ENCODE data around the gene XRN2.
"Not testable (repeated sequence)": the region's sequence is repeated elsewhere in the genome, so short reads cannot be mapped to it uniquely, and the experiment has no call there.

The XRN2 gene

GRCh38 chr20:21352703-21353102 is 49.6 kb downstream of the XRN2 start:
- DNase-seq, result no peak

GRCh38 chr20:21353236-21353635 is 50.1 kb downstream of the XRN2 start:
- no peak for DNase-seq

- DNase-seq, result no peak
Measured at GRCh38 chr20:21355981-21356380, 52.9 kb downstream of the XRN2 start.

GRCh38 chr20:21356386-21356785 is 53.3 kb downstream of the XRN2 start:
- no peak for DNase-seq

GRCh38 chr20:21357844-21358243 is 54.7 kb downstream of the XRN2 start:
- DNase-seq, result no peak

GRCh38 chr20:21358737-21359136 is 55.6 kb downstream of the XRN2 start:
- DNase-seq, result no peak

- DNase-seq, result no peak
Measured at GRCh38 chr20:21360705-21361104, 57.6 kb downstream of the XRN2 start.

- no peak for DNase-seq
Measured at GRCh38 chr20:21361266-21361665, 58.1 kb downstream of the XRN2 start.

- no peak for DNase-seq
Measured at GRCh38 chr20:21364413-21364812, 61.3 kb downstream of the XRN2 start.

GRCh38 chr20:21365771-21366170 is 62.6 kb downstream of the XRN2 start:
- DNase-seq, result no peak

- not testable (repeated sequence) for DNase-seq
Measured at GRCh38 chr20:21366273-21366672, 63.1 kb downstream of the XRN2 start.

GRCh38 chr20:21368791-21369190 is 65.7 kb downstream of the XRN2 start:
- no peak for DNase-seq

- no peak for DNase-seq
Measured at GRCh38 chr20:21371193-21371592, 68.1 kb downstream of the XRN2 start.

GRCh38 chr20:21372016-21372415 is 68.9 kb downstream of the XRN2 start:
- DNase-seq, result no peak

- no peak for DNase-seq
Measured at GRCh38 chr20:21373436-21373835, 70.3 kb downstream of the XRN2 start.

GRCh38 chr20:21376626-21377025 is 73.5 kb downstream of the XRN2 start:
- no peak for DNase-seq

- DNase-seq, result no peak
Measured at GRCh38 chr20:21377701-21378100, 74.6 kb downstream of the XRN2 start.

- DNase-seq, result no peak
Measured at GRCh38 chr20:21378259-21378658, 75.1 kb downstream of the XRN2 start.

- no peak for DNase-seq
Measured at GRCh38 chr20:21380711-21381110, 77.6 kb downstream of the XRN2 start.

GRCh38 chr20:21381619-21382018 is 78.5 kb downstream of the XRN2 start:
- DNase-seq, result no peak

GRCh38 chr20:21384308-21384892 is 81.3 kb downstream of the XRN2 start:
- no peak for DNase-seq

- no peak for DNase-seq
Measured at GRCh38 chr20:21386111-21386510, 83.0 kb downstream of the XRN2 start.

GRCh38 chr20:21387528-21387927 is 84.4 kb downstream of the XRN2 start:
- DNase-seq, result no peak

GRCh38 chr20:21388566-21388965 is 85.4 kb downstream of the XRN2 start:
- DNase-seq, result no peak

- DNase-seq, result no peak
Measured at GRCh38 chr20:21389368-21389767, 86.2 kb downstream of the XRN2 start.

- no peak for DNase-seq
Measured at GRCh38 chr20:21390768-21391167, 87.6 kb downstream of the XRN2 start.

Measured in stimulated activated naive CD4-positive, alpha-beta T cell treated with Interleukin-2 at 50 U/mL for 16 hours (primary cell).